Lung (tissue), 12 donors: ENCODE data around the gene AFAP1L2. TPM values are rescaled to one million over a fixed set of nuclear protein-coding genes. Genes with fewer than 3 reads are reported as not detected.

ENCODE experiments used
- ATAC-seq: fragments of 200-7000 bp; cut with Tn5 transposase; one replicate; pipeline ENCODE4 v1.9.1; 2020; ENCODE audit warnings: moderate number of reproducible peaks; ENCODE audit not compliant: insufficient read depth, low FRiP score
- DNase-seq, 3 donors: peaks; one replicate each; pipeline ENCODE4 v3.0.0-alpha.2; 2013 to 2017
- H3K27ac ChIP-seq, 2 donors: one replicate each; pipeline ENCODE4 v1.5.1; 2013; ENCODE audit warnings: mild to moderate bottlenecking in 2 of 2, moderate library complexity in 2 of 2, control low read depth in 1 of 2, inconsistent platforms in 1 of 2, low read depth in 1 of 2, low read length in 1 of 2
- H3K27me3 ChIP-seq, 3 donors: one replicate each; pipeline ENCODE4 v1.5.1; 2013; ENCODE audit warnings: low read length in 2 of 3; ENCODE audit not compliant: control insufficient read depth in 3 of 3, insufficient read depth in 3 of 3
- H3K36me3 ChIP-seq, 4 donors: one replicate each; pipeline ENCODE4 v1.5.1; 2013; ENCODE audit warnings: low read length in 4 of 4, mild to moderate bottlenecking in 1 of 4, moderate library complexity in 1 of 4; ENCODE audit not compliant: control insufficient read depth in 4 of 4, insufficient read depth in 4 of 4
- H3K4me1 ChIP-seq, 5 donors: one replicate each; pipeline ENCODE4 v1.5.1; 2013; ENCODE audit warnings: low read length in 5 of 5, mild to moderate bottlenecking in 2 of 5, moderate library complexity in 1 of 5; ENCODE audit not compliant: control insufficient read depth in 5 of 5, insufficient read depth in 5 of 5
- H3K4me3 ChIP-seq: one replicate; pipeline ENCODE4 v1.5.1; 2013; ENCODE audit warnings: mild to moderate bottlenecking, control low read depth, moderate library complexity
- H3K9ac ChIP-seq, 2 donors: one replicate each; pipeline ENCODE4 v1.5.1; 2013; ENCODE audit warnings: low read length in 2 of 2, control low read depth in 1 of 2; ENCODE audit not compliant: insufficient read depth in 1 of 2
- H3K9me3 ChIP-seq, 4 donors: one replicate each; pipeline ENCODE4 v1.5.1; 2013; ENCODE audit warnings: low read length in 3 of 4, mild to moderate bottlenecking in 1 of 4, moderate library complexity in 1 of 4; ENCODE audit not compliant: control insufficient read depth in 4 of 4, insufficient read depth in 3 of 4
- WGBS, 2 donors: extraction: QIAGEN DNeasy Blood & Tissue Kit; methylation state at CpG; one replicate each; pipeline ENCODE4 v1.1.7; 2013; 5-methylcytosine and 5-hydroxymethylcytosine counted together
- polyA plus RNA-seq, 2 donors: library from polyadenylated mRNA; stranded (reverse); fragments of 200-250 nt; gene quantifications; one replicate each; pipeline ENCODE4 v1.2.1, GENCODE V29; 2013
- total RNA-seq, 2 donors: library from RNA; depleted of rRNA in 1 of 2; stranded (reverse); fragments of >200 nt in 1 of 2; gene quantifications; one replicate each; pipeline ENCODE4 v1.2.1, GENCODE V29; 2014 to 2021
- TF ChIP-seq, protein P1 (sequence below): IDR thresholded peaks from 2 replicates; pipeline ENCODE4 v1.5.1; 2012; ENCODE audit warnings: mild to moderate bottlenecking; ENCODE audit errors: control extremely low read depth, extremely low read depth
- donor health status: control.
- donor health status: control.
- donor health status: Bipolar disorder and iron deficiency.
- donor health status: healthy.
- donor health status: DM: yes; HTN: yes; CAD: no.

The AFAP1L2 gene
- total and polyA plus RNA-seq, 4 donors, result 2.0 to 21.0 (median 5.8) TPM

DNA sequence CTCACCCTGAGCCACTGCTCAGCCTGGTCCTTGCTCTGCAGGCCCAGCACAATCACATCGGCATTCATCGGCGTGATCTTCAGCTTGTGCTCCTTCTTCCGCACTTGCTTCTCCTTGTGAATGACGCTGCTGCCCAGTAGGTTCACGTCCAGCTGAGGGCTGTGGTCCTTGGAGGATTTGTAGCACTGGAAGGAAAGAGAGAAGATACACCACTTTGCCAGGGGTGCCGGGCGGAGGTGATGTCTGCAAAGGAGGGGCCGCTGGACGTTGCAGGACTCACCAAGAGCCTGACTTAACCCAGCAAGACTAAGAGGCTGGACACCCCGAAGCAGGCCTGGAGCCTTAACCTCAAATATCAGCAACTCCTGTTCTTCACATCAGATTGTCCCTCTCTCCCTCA lies 90.4 kb downstream of the AFAP1L2 start:
- DNase-seq (no peak), ATAC-seq (no peak)
- TF ChIP-seq, protein P1, sequence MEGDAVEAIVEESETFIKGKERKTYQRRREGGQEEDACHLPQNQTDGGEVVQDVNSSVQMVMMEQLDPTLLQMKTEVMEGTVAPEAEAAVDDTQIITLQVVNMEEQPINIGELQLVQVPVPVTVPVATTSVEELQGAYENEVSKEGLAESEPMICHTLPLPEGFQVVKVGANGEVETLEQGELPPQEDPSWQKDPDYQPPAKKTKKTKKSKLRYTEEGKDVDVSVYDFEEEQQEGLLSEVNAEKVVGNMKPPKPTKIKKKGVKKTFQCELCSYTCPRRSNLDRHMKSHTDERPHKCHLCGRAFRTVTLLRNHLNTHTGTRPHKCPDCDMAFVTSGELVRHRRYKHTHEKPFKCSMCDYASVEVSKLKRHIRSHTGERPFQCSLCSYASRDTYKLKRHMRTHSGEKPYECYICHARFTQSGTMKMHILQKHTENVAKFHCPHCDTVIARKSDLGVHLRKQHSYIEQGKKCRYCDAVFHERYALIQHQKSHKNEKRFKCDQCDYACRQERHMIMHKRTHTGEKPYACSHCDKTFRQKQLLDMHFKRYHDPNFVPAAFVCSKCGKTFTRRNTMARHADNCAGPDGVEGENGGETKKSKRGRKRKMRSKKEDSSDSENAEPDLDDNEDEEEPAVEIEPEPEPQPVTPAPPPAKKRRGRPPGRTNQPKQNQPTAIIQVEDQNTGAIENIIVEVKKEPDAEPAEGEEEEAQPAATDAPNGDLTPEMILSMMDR, result no peak
- WGBS, 2 donors, result 86 to 90% methylated on average over 11 of the region's 11 CpGs
- Histone ChIP-seq H3K4me1 (no peaks in the 10 kb centered on the region), H3K36me3 (peaks cover 0 to 7% (median 2%) of the 10 kb centered on the region in 4 donors), H3K9me3 (peaks cover 0 to 2% (median 0%) of the 10 kb centered on the region in 4 donors), H3K27me3 (no peaks in the 10 kb centered on the region), H3K4me3 (no peak overlapping the region), H3K27ac (no peak overlapping the region), H3K9ac (no peak overlapping the region)

DNA sequence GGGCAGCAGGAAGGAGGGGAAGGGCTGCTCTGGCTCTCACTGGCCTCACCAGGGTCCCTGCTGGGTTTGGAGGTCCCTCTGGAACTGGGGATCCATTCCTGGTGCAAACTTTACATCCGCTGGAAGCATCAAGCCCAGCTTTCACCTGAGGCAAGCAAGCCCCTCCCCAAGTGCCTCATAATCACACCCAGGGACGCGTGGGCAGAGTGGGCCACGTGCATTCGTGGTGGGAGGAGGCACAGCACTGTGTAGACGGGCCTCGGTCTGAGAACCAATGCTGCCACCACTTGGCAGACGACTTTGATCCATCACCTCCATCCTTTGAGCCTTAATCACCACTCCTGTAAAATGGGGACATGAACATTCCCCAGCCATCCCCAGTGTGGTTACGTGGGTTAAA lies 91.2 kb downstream of the AFAP1L2 start:
- Histone ChIP-seq H3K9ac (no peak overlapping the region), H3K27me3 (no peaks in the 10 kb centered on the region), H3K9me3 (peaks cover 0 to 2% (median 0%) of the 10 kb centered on the region in 4 donors), H3K4me1 (no peaks in the 10 kb centered on the region), H3K27ac (no peak overlapping the region), H3K36me3 (peaks cover 0 to 7% (median 2%) of the 10 kb centered on the region in 4 donors), H3K4me3 (no peak overlapping the region)
- TF ChIP-seq, protein P1, result no peak
- ATAC-seq (no peak), DNase-seq (no peak)
- WGBS, 2 donors, result 90 to 98% methylated on average over 9 of the region's 9 CpGs

DNA sequence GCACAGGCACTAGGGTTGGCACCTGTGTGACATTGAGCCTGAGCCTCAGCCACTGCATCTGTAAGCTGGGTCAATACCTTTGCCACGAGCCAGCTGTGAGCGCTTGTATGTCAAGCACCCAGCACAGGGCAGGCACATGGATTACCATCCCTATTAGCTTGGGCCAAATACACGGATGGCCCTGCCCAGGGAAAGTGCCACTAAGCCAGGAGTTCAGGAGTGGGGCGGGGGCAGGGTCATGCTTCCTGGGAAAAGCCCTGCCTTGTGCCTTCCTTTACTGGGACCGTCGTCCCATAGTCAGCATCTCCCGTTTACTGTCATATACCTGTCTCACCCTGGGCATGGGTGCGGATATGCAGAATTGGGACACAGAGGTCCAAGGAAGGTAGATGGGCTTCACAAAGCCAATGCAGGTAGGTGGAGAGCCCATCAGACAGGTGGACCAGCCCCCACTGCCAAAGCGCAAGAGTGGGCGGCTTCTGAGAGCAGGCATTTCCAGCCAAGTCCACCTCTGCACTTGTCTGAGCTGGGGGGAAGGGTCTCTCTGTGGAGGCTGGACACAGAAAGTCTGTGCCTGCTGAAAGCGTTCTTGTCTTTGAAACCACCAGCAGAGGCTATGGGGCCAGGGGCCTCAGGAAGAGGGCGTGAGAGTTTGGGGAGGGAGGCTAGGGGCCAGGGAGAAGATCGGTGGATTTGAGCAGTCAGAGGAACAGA lies 92.6 kb downstream of the AFAP1L2 start:
- ATAC-seq, result no peak
- DNase-seq, result no peak
- TF ChIP-seq, protein P1, result no peak

More for the DNA sequence above, 92.6 kb downstream of the AFAP1L2 start:
- H3K9me3 ChIP-seq, result peaks cover 0 to 2% (median 0%) of the 10 kb centered on the region in 4 donors
- no peak overlapping the region for H3K4me3 ChIP-seq
- H3K4me1 ChIP-seq, result peaks cover 0 to 6% (median 0%) of the 10 kb centered on the region in 5 donors
- peaks cover 0 to 10% (median 2%) of the 10 kb centered on the region in 4 donors for H3K36me3 ChIP-seq
- no peak overlapping the region for H3K27ac ChIP-seq
- no peaks in the 10 kb centered on the region for H3K27me3 ChIP-seq
- WGBS, 2 donors, result 84 to 88% methylated on average over 13 of the region's 13 CpGs
- H3K9ac ChIP-seq, result no peak overlapping the region
